Inflammatory macrophage treated with lipopolysaccharide for 4 hours (primary cell): Measurements from ENCODE around the gene PTGDR2.

Source experiments
- DNase-seq: peaks from one replicate; pipeline ENCODE4 v3.0.0-alpha.2; 2020

PTGDR2 gene

DNA sequence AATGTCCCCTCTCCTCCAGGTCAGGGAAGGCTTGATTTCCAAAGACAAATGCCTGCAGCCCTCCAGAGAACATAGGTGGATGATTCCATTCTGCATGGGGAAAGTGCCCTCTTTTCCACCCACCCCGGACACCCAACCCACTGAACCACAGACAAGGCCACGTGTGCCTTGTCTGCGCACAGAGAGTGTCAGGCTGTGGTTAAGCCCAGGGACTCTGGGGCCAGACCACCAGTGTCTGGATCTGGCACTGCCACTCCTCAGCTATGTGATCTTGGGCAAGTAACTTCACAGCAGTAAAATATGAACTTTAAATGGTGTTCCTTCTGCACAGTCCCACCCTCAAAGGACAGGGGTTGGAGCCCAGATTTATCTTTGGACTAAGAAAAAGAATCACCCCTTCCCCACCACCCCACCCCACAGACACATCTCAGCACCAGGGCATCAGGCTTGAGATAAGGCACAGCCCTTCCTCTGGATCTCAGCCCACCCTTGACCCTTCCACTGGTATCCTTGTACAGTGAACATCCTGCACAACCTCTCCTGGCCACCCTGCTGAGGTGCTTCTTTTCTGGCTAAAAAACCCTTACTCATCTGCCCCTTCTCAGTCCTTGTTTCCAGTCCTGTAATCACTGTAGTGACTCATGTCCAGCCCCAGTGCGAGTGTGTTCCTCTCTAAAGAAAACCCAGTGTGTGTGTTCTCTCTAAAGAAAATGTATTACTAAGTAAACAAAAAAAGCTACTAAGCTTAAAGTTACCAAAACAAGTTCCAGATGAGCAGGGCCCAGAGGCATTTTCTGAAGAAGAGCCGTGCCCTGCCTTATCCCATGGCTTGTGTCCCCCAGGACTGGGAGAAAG, 1.9 kb upstream of the PTGDR2 start:
- DNase-seq, result peak; percentile 19

DNA sequence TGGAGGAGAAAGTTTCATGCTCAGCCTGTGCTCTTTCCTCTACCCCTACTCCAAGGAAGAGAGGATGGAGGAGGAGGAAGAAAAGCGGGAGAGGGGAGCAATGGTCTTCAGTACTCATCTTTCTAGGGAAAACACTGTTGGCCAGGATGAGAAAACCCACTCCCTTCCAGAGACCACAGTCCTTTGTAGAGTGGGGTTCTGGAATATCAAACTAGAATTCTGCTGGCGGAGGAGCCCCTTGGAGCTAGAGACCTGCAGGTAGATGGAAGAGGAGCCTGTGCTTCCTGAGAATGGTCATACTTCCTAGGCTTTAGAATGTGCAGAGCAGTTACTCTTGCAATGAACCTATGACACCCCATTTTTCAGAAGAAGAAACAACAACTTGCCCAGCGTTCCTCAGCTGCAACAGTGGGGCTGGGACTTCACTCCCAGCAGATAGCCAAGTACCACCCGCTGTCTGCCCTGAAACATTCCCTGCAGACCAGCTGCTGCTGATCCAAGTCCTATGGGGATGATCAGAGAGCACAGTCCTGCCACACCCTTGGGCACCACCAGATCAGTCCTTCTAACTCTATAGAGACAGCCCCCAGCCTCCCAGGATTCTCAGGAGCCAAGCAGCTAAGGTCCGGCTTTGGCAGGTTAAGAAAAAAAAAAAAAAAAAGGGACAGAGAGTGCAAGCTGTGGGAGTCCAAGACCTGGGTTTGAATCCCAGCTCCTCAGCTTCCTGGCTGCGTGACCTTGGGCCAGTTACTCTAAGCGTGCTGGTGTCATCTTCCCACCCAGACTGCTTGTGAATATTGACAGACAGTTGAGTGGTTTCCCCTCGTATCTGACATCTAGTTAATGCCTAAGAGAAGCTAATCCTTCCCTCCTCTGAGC, 664 bp downstream of the PTGDR2 start:
- no peak for DNase-seq

GRCh38 chr11:60854140-60854846, 1.5 kb downstream of the PTGDR2 start:
- no peak for DNase-seq

GRCh38 chr11:60852982-60853950, 2.5 kb downstream of the PTGDR2 start:
- no peak for DNase-seq

- no peak for DNase-seq
Observed at GRCh38 chr11:60852117-60852981, 3.4 kb downstream of the PTGDR2 start.

DNA sequence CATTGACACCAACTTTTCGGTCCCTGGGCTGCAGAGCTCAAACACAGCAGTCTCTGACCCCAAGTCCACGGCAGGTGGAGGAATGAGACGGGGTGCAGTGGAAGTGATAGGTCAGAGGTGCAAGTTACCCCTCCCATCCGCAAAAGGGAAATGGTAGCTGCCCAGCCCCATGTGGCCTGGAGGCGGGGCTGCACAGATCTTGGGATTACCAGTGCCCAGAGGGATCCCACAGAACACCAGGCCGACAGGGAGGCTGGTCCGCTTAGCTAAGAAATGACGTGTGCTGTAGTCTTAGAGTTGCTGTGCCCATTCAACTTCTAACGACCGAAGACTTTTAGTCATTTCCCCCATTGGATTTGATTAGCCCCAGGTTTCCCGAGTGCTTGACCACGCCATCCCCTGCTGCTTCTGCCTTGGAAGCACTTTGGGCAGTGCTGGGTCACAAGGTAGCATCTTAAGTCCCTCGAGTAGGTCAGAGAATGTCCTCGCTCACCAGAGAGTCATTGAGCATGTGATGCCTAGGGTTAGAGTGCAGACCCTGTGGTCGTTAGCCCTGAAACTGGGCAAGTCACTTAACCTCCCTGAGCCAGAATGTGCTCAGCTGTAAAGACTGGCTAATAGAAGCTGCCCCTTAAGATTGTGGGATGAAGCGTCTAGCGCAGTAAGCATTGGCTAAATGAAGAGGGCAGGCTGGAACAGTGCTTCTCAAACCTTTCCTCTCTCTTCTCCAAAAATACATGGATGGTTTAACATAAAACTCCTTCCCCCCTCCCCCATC, 4.2 kb downstream of the PTGDR2 start:
- no peak for DNase-seq

GRCh38 chr11:60849641-60850520, 5.9 kb downstream of the PTGDR2 start:
- no peak for DNase-seq

DNA sequence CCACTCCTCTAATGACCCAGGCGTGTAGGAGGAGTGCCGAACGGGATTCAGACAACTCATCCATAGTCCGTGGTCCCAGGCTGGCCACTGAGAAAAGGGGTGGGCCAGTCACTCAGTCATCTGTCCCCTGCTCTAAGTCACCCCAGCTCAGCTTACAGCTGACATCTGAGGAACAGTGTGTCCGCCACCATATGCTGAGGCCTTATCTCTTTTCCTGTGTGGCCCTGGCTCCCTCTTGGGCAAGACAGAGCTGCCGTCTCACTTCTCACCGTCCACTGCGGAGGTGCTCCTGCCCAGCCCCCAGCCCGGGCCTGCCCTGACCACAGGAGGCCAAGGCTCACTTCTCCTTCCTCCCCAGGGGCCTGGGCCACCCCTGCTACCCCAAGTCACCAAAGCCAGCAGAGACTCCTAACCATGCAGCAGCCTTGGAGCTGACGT, 7.0 kb downstream of the PTGDR2 start:
- DNase-seq, result no peak

GRCh38 chr11:60847896-60848295, 7.9 kb downstream of the PTGDR2 start:
- no peak for DNase-seq

- no peak for DNase-seq
Observed at GRCh38 chr11:60847281-60847680, 8.5 kb downstream of the PTGDR2 start.

DNA sequence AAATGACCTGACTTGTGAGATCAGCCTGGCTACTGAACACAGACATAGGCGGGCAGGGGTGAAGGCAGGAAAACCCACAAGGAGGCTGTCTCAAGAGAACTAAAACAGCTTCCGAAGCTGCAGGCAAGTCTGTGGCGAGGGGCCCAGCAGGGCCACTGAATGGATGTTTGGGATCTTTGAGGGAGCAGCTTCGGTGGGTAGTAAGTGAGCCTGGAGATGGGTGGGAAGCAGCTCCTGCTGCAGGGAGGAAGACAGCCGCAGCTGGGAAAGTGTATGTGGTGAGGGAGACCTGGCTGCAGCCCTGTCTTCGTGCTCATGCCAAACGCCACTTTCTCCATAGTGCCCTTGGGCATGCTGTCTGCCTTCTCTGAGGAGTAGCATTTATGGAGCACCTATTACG, 10.4 kb downstream of the PTGDR2 start:
- DNase-seq, result no peak

DNA sequence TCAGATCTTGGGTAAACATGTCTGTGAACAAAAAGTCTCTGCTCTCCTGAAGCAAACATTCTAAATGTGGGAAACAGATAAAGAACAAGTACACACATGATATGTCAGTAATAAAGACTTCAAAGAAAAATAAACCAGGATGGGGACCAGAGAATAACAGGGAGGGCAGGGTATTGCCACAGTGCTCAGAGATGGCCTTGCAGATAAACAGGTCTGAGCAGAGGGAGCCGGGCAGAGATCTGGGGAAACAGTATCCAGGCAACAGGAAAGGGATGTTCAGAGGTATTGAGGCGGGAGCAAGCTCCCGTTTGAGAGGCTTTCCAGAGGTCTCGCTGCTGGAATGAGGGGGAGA, 10.9 kb downstream of the PTGDR2 start:
- no peak for DNase-seq

DNA sequence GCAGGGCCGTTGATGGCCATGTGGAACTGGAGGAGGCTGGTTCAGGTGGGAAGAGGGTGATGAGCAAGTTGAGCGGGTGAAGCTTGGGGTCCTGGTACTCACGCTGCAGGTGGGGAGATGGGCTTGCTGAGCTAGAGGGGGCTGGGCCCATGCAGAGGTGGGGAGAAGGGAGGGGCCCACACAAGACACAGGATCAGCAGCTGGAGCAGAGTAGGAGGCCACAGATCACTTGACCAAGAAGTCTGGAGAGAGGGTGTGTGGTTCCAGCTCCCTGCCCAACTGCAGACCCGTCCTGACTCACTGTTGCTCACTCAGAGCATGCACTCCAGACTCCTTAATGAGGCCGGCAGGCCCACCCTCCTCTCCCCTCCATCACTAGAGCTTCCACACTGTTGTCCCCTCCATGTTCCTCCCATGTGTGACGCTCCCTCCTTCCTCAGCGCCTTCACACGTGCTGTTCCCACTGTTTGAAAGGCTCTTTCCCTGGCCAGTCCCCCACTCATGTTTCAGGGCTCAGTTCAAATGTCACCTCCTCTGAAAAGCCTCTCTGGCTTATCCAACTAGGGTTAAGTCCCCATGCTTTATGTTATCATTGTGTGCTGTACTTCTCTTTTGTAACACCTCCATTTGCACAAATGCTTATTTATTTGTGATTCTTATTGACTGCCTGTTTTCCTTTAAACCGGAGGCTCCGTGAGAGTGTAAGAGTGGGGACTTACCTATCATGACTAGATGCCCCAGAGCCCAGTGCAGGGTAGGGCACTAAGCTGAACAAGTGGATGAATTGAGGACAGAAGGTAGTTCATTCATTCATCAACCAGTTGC, 11.5 kb downstream of the PTGDR2 start:
- no peak for DNase-seq

DNA sequence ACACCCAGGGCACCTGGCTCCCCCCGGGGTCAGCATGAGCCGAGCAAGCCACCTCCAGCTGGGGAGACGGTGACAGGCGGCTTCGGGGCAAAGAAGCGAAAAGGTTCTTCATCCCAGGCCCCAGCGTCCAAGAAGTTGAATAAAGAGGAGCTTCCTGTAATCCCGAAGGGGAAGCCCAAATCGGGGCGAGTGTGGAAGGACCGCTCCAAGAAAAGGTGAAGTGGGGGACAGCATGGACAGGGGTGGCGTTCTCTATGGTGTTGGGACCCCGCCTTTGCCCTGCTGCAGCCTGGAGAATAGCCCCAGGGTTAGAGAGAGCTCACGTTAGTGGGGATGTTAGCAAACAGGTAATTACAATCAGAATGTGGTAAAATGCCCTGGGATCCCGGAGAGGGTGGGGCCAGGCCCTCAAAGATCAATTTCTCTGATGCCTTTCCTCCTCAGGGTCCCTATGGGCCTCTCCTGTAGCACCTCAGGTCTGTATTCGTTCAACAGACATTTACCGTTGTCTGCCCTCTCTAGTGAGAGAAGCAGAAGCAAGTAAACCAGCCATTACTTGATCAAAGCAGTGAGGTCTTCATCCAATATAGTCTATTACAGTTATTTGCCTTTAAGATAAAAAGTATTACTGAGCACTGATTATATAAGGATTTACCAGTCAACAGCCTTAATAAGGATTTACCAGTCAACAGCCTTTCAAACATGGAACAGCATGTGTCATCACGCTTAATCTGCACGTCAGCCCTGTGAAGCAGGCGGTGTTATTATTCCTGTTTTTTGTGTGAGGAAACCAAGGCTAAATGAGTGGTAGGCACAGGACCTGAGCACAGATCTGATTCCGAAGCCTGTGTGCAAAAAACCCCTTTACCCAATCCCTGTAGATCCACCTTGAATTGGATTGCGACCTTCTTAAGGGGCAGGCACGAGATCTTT, 12.8 kb downstream of the PTGDR2 start:
- DNase-seq, result peak; percentile 14

GRCh38 chr11:60841797-60842667, 13.7 kb downstream of the PTGDR2 start, which contains the start of gene CCDC86:
CCDC86 (plus strand) TSS chr11:60842113; CDS start chr11:60842125, 12 bp downstream.
- peak; percentile 93 for DNase-seq
